Liver (tissue), 9 donors: ENCODE data around the gene LEMD3. TPM values are rescaled to one million over a fixed set of nuclear protein-coding genes. Genes with fewer than 3 reads are reported as not detected.

Source experiments
- DNase-seq: peaks from one replicate; pipeline ENCODE4 v3.0.0-alpha.2; 2017; ENCODE audit warnings: low spot score
- H3K27ac ChIP-seq, 2 donors: one replicate each; pipeline ENCODE4 v1.7.0; 2013; ENCODE audit warnings: inconsistent platforms in 2 of 2, low read length in 2 of 2, control low read depth in 1 of 2, low read depth in 1 of 2, mild to moderate bottlenecking in 1 of 2
- H3K27me3 ChIP-seq, 4 donors: one replicate each; pipeline versions ENCODE4 v1.6.1 to v1.7.0; 2013; ENCODE audit warnings: low read length in 3 of 4, inconsistent platforms in 1 of 4, mild to moderate bottlenecking in 1 of 4, moderate library complexity in 1 of 4; ENCODE audit not compliant: control insufficient read depth in 4 of 4, insufficient read depth in 4 of 4
- H3K36me3 ChIP-seq, 4 donors: one replicate each; pipeline versions ENCODE4 v1.6.1 to v1.7.0; 2013; ENCODE audit warnings: low read length in 3 of 4, mild to moderate bottlenecking in 3 of 4, low read depth in 1 of 4, moderate library complexity in 1 of 4; ENCODE audit not compliant: control insufficient read depth in 4 of 4, insufficient read depth in 3 of 4
- H3K4me1 ChIP-seq, 4 donors: one replicate each; pipeline versions ENCODE4 v1.6.1 to v1.7.0; 2013; ENCODE audit warnings: low read length in 3 of 4, mild to moderate bottlenecking in 3 of 4, moderate library complexity in 1 of 4; ENCODE audit not compliant: control insufficient read depth in 4 of 4, insufficient read depth in 4 of 4
- H3K4me3 ChIP-seq, 3 donors: one replicate each; pipeline versions ENCODE4 v1.6.1 to v1.7.0; 2013; ENCODE audit warnings: low read length in 3 of 3, control low read depth in 1 of 3, low read depth in 1 of 3, mild to moderate bottlenecking in 1 of 3
- H3K9ac ChIP-seq, 2 donors: one replicate each; pipeline ENCODE4 v1.7.0; 2013; ENCODE audit warnings: low read length in 2 of 2, mild to moderate bottlenecking in 2 of 2, moderate library complexity in 2 of 2, control low read depth in 1 of 2, low read depth in 1 of 2
- H3K9me3 ChIP-seq, 4 donors: one replicate each; pipeline versions ENCODE4 v1.6.1 to v1.7.0; 2013; ENCODE audit warnings: low read length in 3 of 4; ENCODE audit not compliant: control insufficient read depth in 4 of 4
- CTCF ChIP-seq: fragments of 150-350 bp; IDR thresholded peaks from 2 replicates; pipeline ENCODE4 v1.5.1; 2017; ENCODE audit warnings: improper control_type of control experiment, low read depth, low read length; ENCODE audit not compliant: missing input control
- EGR1 ChIP-seq, 2 donors: IDR thresholded peaks; 2 replicates each; pipeline ENCODE4 v1.6.1; 2016 to 2018; ENCODE audit warnings: antibody characterized with exemption in 2 of 2, low read depth in 2 of 2
- GABPA ChIP-seq, 2 donors: IDR thresholded peaks in 1 of 2; conservative IDR thresholded peaks in 1 of 2; 2 replicates each; pipeline ENCODE4 v1.6.1; 2016; ENCODE audit warnings: antibody characterized with exemption in 2 of 2, mild to moderate bottlenecking in 1 of 2, moderate library complexity in 1 of 2
- HNF4A ChIP-seq, 2 donors: conservative IDR thresholded peaks; 2 replicates each; pipeline ENCODE4 v1.6.1; 2016; ENCODE audit warnings: antibody characterized with exemption in 2 of 2, mild to moderate bottlenecking in 2 of 2
- HNF4G ChIP-seq: IDR thresholded peaks from 2 replicates; pipeline ENCODE4 v1.6.1; 2016; ENCODE audit warnings: antibody characterized with exemption
- JUND ChIP-seq, 2 donors: IDR thresholded peaks; 2 replicates each; pipeline ENCODE4 v1.6.1; 2016; ENCODE audit warnings: antibody characterized with exemption in 2 of 2
- MAX ChIP-seq: IDR thresholded peaks from 2 replicates; pipeline ENCODE4 v1.6.1; 2016; ENCODE audit warnings: antibody characterized with exemption
- NR2F2 ChIP-seq: IDR thresholded peaks from 2 replicates; pipeline ENCODE4 v1.6.1; 2016; ENCODE audit warnings: antibody characterized with exemption
- RAD21 ChIP-seq, 2 donors: IDR thresholded peaks; 2 replicates each; pipeline ENCODE4 v1.6.1; 2016; ENCODE audit warnings: antibody characterized with exemption in 2 of 2, mild to moderate bottlenecking in 2 of 2
- RXRA ChIP-seq, 2 donors: IDR thresholded peaks; 2 replicates each; pipeline ENCODE4 v1.6.1; 2017 to 2018; ENCODE audit warnings: antibody characterized with exemption in 2 of 2, mild to moderate bottlenecking in 1 of 2
- SP1 ChIP-seq: IDR thresholded peaks from 2 replicates; pipeline ENCODE4 v1.6.1; 2018; ENCODE audit warnings: antibody characterized with exemption, mild to moderate bottlenecking
- TAF1 ChIP-seq: conservative IDR thresholded peaks from 2 replicates; pipeline ENCODE4 v1.6.1; 2016; ENCODE audit warnings: antibody characterized with exemption, mild to moderate bottlenecking
- YY1 ChIP-seq: IDR thresholded peaks from 2 replicates; pipeline ENCODE4 v1.6.1; 2016; ENCODE audit warnings: antibody characterized with exemption, mild to moderate bottlenecking
- WGBS: extraction: QIAGEN DNeasy Blood & Tissue Kit; methylation state at CpG from one replicate; pipeline ENCODE4 v1.1.7; 2013; 5-methylcytosine and 5-hydroxymethylcytosine counted together
- polyA plus RNA-seq, 2 donors: library from polyadenylated mRNA; stranded (reverse) in 1 of 2; unstranded in 1 of 2; fragments of 200-250 nt in 1 of 2; fragments of >200 nt in 1 of 2; fragmentation: Nextera tagmentation in 1 of 2; extraction: Ambion mirVana in 1 of 2; gene quantifications; one replicate each; pipeline versions ENCODE4 v1.2.1 to v1.2.3, GENCODE V29; 2013 to 2015
- total RNA-seq, 2 donors: library from RNA; depleted of rRNA; stranded (reverse); fragments of >200 nt; gene quantifications; one replicate each; pipeline ENCODE4 v1.2.3, GENCODE V29; 2014
- TF ChIP-seq, protein P1 (sequence below): IDR thresholded peaks from 2 replicates; pipeline ENCODE4 v1.6.1; 2016; ENCODE audit warnings: antibody characterized with exemption
- TF ChIP-seq, protein P2 (sequence below): IDR thresholded peaks from 2 replicates; pipeline ENCODE4 v1.6.1; 2016; ENCODE audit warnings: antibody characterized with exemption, mild to moderate bottlenecking
- donor health status: healthy.
- donor health status: healthy.
- donor health status: healthy.
- donor health status: healthy.
- donor health status: healthy.

LEMD3 gene
- total RNA-seq = 10 to 100 TPM; 18.2 to 19.5 TPM
- 1 to 10 TPM; 3.5 to 4.4 TPM for polyA plus RNA-seq

GRCh38 chr12:65169320-65170208 is at the start of gene LEMD3:
Gene LEMD3 (plus strand): TSS chr12:65169583. CDS start chr12:65169597, 14 bp downstream.
- peak; percentile 90 for DNase-seq
- H3K4me3 ChIP-seq = peak within 1 kb of the TSS; percentile 86 to 93 (median 93)
- H3K4me1 ChIP-seq = peaks cover 1 to 44% (median 30%) of the 10 kb centered on the region in 4 donors
- WGBS = under 1% methylated on average over 91 of the region's 91 CpGs
- peak within 1 kb of the TSS; percentile 91 to 92 for H3K27ac ChIP-seq
- no peaks in the 10 kb centered on the region for H3K36me3 ChIP-seq
- TF ChIP-seq RAD21 (IDR thresholded peaks at IDR 0.05) (peak in 1 of 2 donors; percentile 29), NR2F2 (no peak), SP1 (peak; percentile 67), GABPA (IDR thresholded peaks at IDR 0.05 in 1 of 2, conservative IDR thresholded peaks at IDR 0.05 in 1 of 2) (peak; percentile 70 to 92), HNF4G (peak; percentile 12), TAF1 (peak; percentile 87), EGR1 (IDR thresholded peaks at IDR 0.05; ENCODE audit: low read depth in 2 of 2) (no peak), YY1 (peak; percentile 99), RXRA (IDR thresholded peaks at IDR 0.05) (peak in 1 of 2 donors; percentile 5), MAX (peak; percentile 72), HNF4A (conservative IDR thresholded peaks at IDR 0.05) (peak; percentile 45 to 67), JUND (IDR thresholded peaks at IDR 0.05) (no peak), CTCF (no peak)
- TF ChIP-seq, protein P1, sequence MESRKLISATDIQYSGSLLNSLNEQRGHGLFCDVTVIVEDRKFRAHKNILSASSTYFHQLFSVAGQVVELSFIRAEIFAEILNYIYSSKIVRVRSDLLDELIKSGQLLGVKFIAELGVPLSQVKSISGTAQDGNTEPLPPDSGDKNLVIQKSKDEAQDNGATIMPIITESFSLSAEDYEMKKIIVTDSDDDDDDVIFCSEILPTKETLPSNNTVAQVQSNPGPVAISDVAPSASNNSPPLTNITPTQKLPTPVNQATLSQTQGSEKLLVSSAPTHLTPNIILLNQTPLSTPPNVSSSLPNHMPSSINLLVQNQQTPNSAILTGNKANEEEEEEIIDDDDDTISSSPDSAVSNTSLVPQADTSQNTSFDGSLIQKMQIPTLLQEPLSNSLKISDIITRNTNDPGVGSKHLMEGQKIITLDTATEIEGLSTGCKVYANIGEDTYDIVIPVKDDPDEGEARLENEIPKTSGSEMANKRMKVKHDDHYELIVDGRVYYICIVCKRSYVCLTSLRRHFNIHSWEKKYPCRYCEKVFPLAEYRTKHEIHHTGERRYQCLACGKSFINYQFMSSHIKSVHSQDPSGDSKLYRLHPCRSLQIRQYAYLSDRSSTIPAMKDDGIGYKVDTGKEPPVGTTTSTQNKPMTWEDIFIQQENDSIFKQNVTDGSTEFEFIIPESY = no peak
- TF ChIP-seq, protein P2, sequence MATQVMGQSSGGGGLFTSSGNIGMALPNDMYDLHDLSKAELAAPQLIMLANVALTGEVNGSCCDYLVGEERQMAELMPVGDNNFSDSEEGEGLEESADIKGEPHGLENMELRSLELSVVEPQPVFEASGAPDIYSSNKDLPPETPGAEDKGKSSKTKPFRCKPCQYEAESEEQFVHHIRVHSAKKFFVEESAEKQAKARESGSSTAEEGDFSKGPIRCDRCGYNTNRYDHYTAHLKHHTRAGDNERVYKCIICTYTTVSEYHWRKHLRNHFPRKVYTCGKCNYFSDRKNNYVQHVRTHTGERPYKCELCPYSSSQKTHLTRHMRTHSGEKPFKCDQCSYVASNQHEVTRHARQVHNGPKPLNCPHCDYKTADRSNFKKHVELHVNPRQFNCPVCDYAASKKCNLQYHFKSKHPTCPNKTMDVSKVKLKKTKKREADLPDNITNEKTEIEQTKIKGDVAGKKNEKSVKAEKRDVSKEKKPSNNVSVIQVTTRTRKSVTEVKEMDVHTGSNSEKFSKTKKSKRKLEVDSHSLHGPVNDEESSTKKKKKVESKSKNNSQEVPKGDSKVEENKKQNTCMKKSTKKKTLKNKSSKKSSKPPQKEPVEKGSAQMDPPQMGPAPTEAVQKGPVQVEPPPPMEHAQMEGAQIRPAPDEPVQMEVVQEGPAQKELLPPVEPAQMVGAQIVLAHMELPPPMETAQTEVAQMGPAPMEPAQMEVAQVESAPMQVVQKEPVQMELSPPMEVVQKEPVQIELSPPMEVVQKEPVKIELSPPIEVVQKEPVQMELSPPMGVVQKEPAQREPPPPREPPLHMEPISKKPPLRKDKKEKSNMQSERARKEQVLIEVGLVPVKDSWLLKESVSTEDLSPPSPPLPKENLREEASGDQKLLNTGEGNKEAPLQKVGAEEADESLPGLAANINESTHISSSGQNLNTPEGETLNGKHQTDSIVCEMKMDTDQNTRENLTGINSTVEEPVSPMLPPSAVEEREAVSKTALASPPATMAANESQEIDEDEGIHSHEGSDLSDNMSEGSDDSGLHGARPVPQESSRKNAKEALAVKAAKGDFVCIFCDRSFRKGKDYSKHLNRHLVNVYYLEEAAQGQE = peak; percentile 64
- no peaks in the 10 kb centered on the region for H3K9me3 ChIP-seq
- H3K9ac ChIP-seq = peak within 1 kb of the TSS; percentile 79 to 96
- no peaks in the 10 kb centered on the region for H3K27me3 ChIP-seq
